Mucosa of descending colon (tissue), 3 donors: ENCODE results near the gene RGMB. TPM values are rescaled to one million over a fixed set of nuclear protein-coding genes. Genes with fewer than 3 reads are reported as not detected.
"Not testable (repeated sequence)": the region's sequence is repeated elsewhere in the genome, so short reads cannot be mapped to it uniquely, and the experiment has no call there.

ENCODE experiments used
- ATAC-seq: fragments of 200-7000 bp; cut with Tn5 transposase; one replicate; pipeline ENCODE4 v1.9.1; 2020; ENCODE audit warnings: mild to moderate bottlenecking, moderate library complexity
- DNase-seq, 3 donors: peaks; one replicate each; pipeline ENCODE4 v3.0.0-alpha.2; 2020
- H3K36me3 ChIP-seq: fragments of 200-600 bp; one replicate; pipeline ENCODE4 v1.8.0; 2021; ENCODE audit warnings: low read depth, mild to moderate bottlenecking
- H3K4me1 ChIP-seq: fragments of 200-600 bp; one replicate; pipeline ENCODE4 v1.8.0; 2021; ENCODE audit warnings: low read depth, mild to moderate bottlenecking
- H3K4me3 ChIP-seq: fragments of 200-600 bp; one replicate; pipeline ENCODE4 v1.8.0; 2021; ENCODE audit warnings: mild to moderate bottlenecking
- H3K9me3 ChIP-seq: fragments of 200-600 bp; one replicate; pipeline ENCODE4 v1.8.0; 2021; ENCODE audit warnings: mild to moderate bottlenecking
- CTCF ChIP-seq: fragments of 200-600 bp; IDR thresholded peaks from one replicate; pipeline ENCODE4 v1.8.0; 2022; ENCODE audit warnings: antibody characterized with exemption, mild to moderate bottlenecking
- intact Hi-C, 2 donors: fragments of 100-400 bp; cut with DNase I in 1 of 2; cut with micrococcal nuclease in 1 of 2; formaldehyde crosslinking; loops; one replicate each; pipeline versions ENCODE4 v1.11.0 to v1.11.1; 2022; cut with DNase I, micrococcal nuclease
- total RNA-seq, 3 donors: library from RNA; stranded (reverse); fragmentation: NEBNext Ultra II Directional in 2 of 3; extraction: Animal tissue kit (Norgen Biotek cat#: 25700) in 2 of 3; gene quantifications; one replicate each; pipeline versions ENCODE4 v1.2.1 to v1.2.4, GENCODE V29; 2021 to 2023
- donor health status: DM: no; HTN: no; CAD: no; lungs with moderate emphysema.
- donor health status: DM: no; HTN: no; CAD: no.
- donor health status: DM: no; HTN: yes; CAD: no.

RGMB gene
- total RNA-seq, 3 donors from 2014 or later: 38.2 to 76.6 (median 60.7) TPM

- Histone ChIP-seq H3K4me1 (no peaks in the 10 kb centered on the region), H3K9me3 (peaks cover 6% of the 10 kb centered on the region), H3K4me3 (no peak overlapping the region), H3K36me3 (no peaks in the 10 kb centered on the region)
- intact Hi-C loops: no loop called here
- no peak for TF ChIP-seq CTCF
- ATAC-seq (no peak), DNase-seq (no peak)
Observed at GRCh38 chr5:98750693-98751092, 22.8 kb upstream of the RGMB start.

- H3K36me3 ChIP-seq, ATAC-seq, H3K9me3 ChIP-seq, H3K4me1 ChIP-seq, DNase-seq, intact Hi-C loops, H3K4me3 ChIP-seq: not testable (repeated sequence)
Observed at GRCh38 chr5:98752331-98752730, 21.1 kb upstream of the RGMB start.

- H3K4me3 ChIP-seq, intact Hi-C loops, H3K4me1 ChIP-seq, ATAC-seq, H3K36me3 ChIP-seq, H3K9me3 ChIP-seq, DNase-seq: not testable (repeated sequence)
Observed at GRCh38 chr5:98752801-98753200, 20.7 kb upstream of the RGMB start.

- no peak overlapping the region for H3K4me3 ChIP-seq
- no peak for ATAC-seq
- no peaks in the 10 kb centered on the region for H3K9me3 ChIP-seq
- DNase-seq: no peak
- H3K36me3 ChIP-seq: no peaks in the 10 kb centered on the region
- intact Hi-C loops: no loop called here
- no peaks in the 10 kb centered on the region for H3K4me1 ChIP-seq
- no peak for TF ChIP-seq CTCF
Observed at GRCh38 chr5:98753507-98753906, 20.0 kb upstream of the RGMB start.

- no peak for ATAC-seq
- H3K4me3 ChIP-seq: no peak overlapping the region
Observed at GRCh38 chr5:98755406-98755805, 18.1 kb upstream of the RGMB start.

GRCh38 chr5:98757978-98758377, 15.5 kb upstream of the RGMB start:
- H3K4me3 ChIP-seq: no peak overlapping the region
- intact Hi-C loops: no loop called here
- DNase-seq (no peak), ATAC-seq (no peak)
- no peaks in the 10 kb centered on the region for H3K9me3 ChIP-seq
- no peaks in the 10 kb centered on the region for H3K36me3 ChIP-seq
- TF ChIP-seq CTCF: no peak
- H3K4me1 ChIP-seq: no peaks in the 10 kb centered on the region

More at GRCh38 chr5:98755406-98755805, 18.1 kb upstream of the RGMB start:
- no peaks in the 10 kb centered on the region for H3K4me1 ChIP-seq
- TF ChIP-seq CTCF: no peak
- intact Hi-C loops: no loop called here
- no peaks in the 10 kb centered on the region for H3K36me3 ChIP-seq
- no peak for DNase-seq
- no peaks in the 10 kb centered on the region for H3K9me3 ChIP-seq

- DNase-seq: no peak
- ATAC-seq: no peak
Observed at GRCh38 chr5:98763001-98763630, 10.3 kb upstream of the RGMB start.

More at GRCh38 chr5:98763001-98763630, 10.3 kb upstream of the RGMB start:
- H3K4me3 ChIP-seq: no peak overlapping the region
- H3K9me3 ChIP-seq: no peaks in the 10 kb centered on the region
- intact Hi-C loops: no loop called here
- no peaks in the 10 kb centered on the region for H3K36me3 ChIP-seq
- H3K4me1 ChIP-seq: no peaks in the 10 kb centered on the region
- TF ChIP-seq CTCF: no peak
